HFFc6 (cell line): ENCODE results near the gene C3orf62. TPM values are rescaled to one million over a fixed set of nuclear protein-coding genes. Genes with fewer than 3 reads are reported as not detected.

Source experiments
- DNase-seq: peaks from one replicate; pipeline ENCODE4 v3.0.0-alpha.2; 2018
- H3K27ac Mint-ChIP-seq: 2 replicates; pipeline ENCODE4 v1.8.0; 2020; ENCODE audit warnings: mild to moderate bottlenecking, mixed read lengths
- H3K27me3 Mint-ChIP-seq: 2 replicates; pipeline ENCODE4 v1.8.0; 2021; ENCODE audit warnings: mild to moderate bottlenecking, moderate library complexity, mixed read lengths; ENCODE audit not compliant: insufficient read depth
- H3K36me3 Mint-ChIP-seq: 2 replicates; pipeline ENCODE4 v1.8.0; 2021; ENCODE audit warnings: low read depth, mixed read lengths
- H3K4me1 Mint-ChIP-seq: 2 replicates; pipeline ENCODE4 v1.8.0; 2020; ENCODE audit warnings: low read depth, mixed read lengths
- H3K4me3 Mint-ChIP-seq: 2 replicates; pipeline ENCODE4 v1.8.0; 2020; ENCODE audit warnings: mild to moderate bottlenecking, moderate library complexity, mixed read lengths
- H3K9me3 Mint-ChIP-seq: 2 replicates; pipeline ENCODE4 v1.8.0; 2020; ENCODE audit warnings: mild to moderate bottlenecking, mixed read lengths
- total RNA-seq, 6 experiments: library from RNA; stranded (reverse); fragmentation: NEBNext Ultra II Directional; extraction: Animal tissue kit (Norgen Biotek cat#: 25700); gene quantifications; 2 replicates in 1 of 6; 3 replicates in 5 of 6; pipeline ENCODE4 v1.2.3, GENCODE V29; 2021
- TF ChIP-seq, protein P1 (sequence below): fragments of 200-600 bp; sonication (generic); IDR thresholded peaks from 2 replicates; pipeline ENCODE4 v1.5.0; 2021; ENCODE audit warnings: antibody characterized with exemption, mild to moderate bottlenecking

Gene C3orf62
- total RNA-seq, 6 experiments from 2014 or later: 2.4 to 3.5 (median 2.9) TPM

DNA sequence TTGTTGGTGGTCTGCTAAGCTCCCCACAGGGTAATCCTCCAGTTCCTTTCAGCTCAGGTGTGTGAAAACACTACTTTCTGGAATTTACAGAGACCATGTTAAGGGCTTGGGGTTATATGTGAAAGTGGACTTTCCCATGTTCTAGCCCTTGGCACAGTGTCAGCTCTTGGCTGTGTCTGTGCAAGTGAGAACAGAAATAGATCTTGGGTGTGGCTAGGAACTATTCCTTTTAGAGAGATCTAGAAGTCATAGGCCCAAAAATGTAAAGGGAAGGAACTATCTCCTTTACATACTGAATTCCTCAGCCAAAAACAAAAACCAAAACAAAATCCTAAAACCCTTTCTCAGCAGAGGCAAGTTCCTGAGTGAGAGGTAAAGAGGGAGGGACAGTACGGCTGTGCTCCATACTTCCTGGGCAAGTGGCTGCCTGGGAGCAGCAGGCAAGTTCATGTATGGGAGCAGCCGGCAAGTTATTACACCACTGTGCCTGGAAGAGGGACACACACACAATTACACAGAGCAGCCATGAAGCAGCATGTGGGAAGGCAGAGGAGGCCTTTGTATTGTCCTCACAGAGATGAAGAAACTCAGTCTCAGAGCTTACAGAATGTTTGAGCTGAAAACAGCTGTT, 19.9 kb upstream of the C3orf62 start:
- H3K9me3 Mint-ChIP-seq: no peaks in the 10 kb centered on the region
- peaks cover 33% of the 10 kb centered on the region for H3K36me3 Mint-ChIP-seq
- DNase-seq: peak; percentile 3
- H3K27ac Mint-ChIP-seq: peak overlapping the region; percentile 50; the same call in 1 of the 2 replicates
- H3K4me1 Mint-ChIP-seq: peaks cover 7% of the 10 kb centered on the region
- no peaks in the 10 kb centered on the region for H3K27me3 Mint-ChIP-seq
- TF ChIP-seq, protein P1, sequence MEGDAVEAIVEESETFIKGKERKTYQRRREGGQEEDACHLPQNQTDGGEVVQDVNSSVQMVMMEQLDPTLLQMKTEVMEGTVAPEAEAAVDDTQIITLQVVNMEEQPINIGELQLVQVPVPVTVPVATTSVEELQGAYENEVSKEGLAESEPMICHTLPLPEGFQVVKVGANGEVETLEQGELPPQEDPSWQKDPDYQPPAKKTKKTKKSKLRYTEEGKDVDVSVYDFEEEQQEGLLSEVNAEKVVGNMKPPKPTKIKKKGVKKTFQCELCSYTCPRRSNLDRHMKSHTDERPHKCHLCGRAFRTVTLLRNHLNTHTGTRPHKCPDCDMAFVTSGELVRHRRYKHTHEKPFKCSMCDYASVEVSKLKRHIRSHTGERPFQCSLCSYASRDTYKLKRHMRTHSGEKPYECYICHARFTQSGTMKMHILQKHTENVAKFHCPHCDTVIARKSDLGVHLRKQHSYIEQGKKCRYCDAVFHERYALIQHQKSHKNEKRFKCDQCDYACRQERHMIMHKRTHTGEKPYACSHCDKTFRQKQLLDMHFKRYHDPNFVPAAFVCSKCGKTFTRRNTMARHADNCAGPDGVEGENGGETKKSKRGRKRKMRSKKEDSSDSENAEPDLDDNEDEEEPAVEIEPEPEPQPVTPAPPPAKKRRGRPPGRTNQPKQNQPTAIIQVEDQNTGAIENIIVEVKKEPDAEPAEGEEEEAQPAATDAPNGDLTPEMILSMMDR: no peak
- H3K4me3 Mint-ChIP-seq: no peak overlapping the region

DNA sequence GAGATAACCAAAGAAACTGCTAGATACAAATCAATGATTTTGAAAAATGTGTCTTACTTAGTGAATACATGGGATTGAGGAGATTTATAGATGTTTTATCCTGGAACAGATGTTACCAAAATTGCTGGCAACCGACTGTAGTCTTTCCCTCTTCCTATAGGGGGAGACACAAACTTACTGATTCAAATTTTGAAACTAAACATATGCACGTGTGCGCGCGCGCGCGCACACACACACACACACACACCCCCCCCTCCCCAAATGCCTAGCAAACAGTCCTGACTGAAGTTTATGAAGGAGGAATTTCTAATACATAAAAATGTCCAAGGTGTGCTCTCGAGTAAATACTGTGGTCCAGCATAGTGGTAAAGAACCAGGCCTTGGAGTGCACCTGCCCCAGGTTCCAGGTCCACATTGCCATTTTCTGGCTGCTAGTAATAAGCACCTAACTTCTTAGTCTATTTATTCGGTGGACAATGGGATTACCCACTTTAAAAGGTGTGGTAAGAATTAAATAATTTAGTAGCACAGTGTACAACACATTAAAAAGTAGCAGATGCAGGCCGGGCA, 18.5 kb upstream of the C3orf62 start:
- no peaks in the 10 kb centered on the region for H3K9me3 Mint-ChIP-seq
- peaks cover 7% of the 10 kb centered on the region for H3K4me1 Mint-ChIP-seq
- TF ChIP-seq, protein P1: peak; percentile 81
- DNase-seq: peak; percentile 33
- H3K27me3 Mint-ChIP-seq: no peaks in the 10 kb centered on the region
- H3K27ac Mint-ChIP-seq: no peak overlapping the region
- no peak overlapping the region for H3K4me3 Mint-ChIP-seq
- H3K36me3 Mint-ChIP-seq: peaks cover 32% of the 10 kb centered on the region

DNA sequence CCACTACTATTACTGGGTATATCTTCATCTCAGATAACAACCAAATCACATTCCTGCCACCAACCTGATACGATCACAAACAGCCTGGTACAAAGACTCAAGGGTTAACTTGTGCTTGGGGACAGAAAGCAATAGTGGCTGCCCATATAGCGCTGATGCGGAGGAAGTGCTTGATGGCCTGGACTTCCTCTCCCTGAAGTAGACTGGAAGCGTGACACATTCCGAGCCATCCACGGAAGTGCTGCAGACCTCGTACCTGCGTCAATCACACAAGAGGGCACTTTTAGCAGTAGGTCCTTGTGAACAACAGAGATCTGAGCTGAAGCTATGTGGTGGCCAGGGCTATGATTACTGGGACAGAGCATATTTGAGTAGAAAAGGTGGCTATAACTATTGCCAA, 17.3 kb upstream of the C3orf62 start:
- no peak overlapping the region for H3K4me3 Mint-ChIP-seq
- TF ChIP-seq, protein P1: no peak
- peaks cover 7% of the 10 kb centered on the region for H3K4me1 Mint-ChIP-seq
- no peak overlapping the region for H3K27ac Mint-ChIP-seq
- no peak for DNase-seq
- peaks cover 28% of the 10 kb centered on the region for H3K36me3 Mint-ChIP-seq
- no peaks in the 10 kb centered on the region for H3K27me3 Mint-ChIP-seq
- H3K9me3 Mint-ChIP-seq: no peaks in the 10 kb centered on the region

DNA sequence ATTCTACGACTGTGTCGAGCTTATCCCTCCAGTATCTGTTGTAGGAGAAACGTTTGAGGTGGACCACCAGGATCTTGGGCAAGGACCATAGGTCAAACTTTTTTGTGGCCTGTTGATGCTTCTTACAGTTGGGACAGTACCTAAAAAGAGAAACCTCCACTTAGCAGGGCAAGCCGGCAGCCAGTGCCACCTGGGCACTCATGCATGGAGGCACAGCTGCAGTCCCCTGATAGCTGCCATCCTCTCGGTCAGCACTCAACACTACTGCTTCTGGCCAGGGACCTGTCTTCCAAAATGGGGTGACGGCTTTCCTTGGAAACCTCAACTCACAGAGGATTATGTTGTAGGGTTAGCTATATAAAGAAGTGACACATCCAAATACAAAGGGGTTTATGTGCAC, 7.0 kb upstream of the C3orf62 start:
- no peak overlapping the region for H3K4me3 Mint-ChIP-seq
- DNase-seq: no peak
- H3K9me3 Mint-ChIP-seq: no peaks in the 10 kb centered on the region
- H3K36me3 Mint-ChIP-seq: peaks cover 42% of the 10 kb centered on the region
- no peak overlapping the region for H3K27ac Mint-ChIP-seq
- TF ChIP-seq, protein P1: no peak
- no peaks in the 10 kb centered on the region; the same call in 1 of the 2 replicates for H3K27me3 Mint-ChIP-seq
- H3K4me1 Mint-ChIP-seq: 0 out of 2 replicates have a peak, but pooled peaks cover 4% of the 10 kb centered on the region

DNA sequence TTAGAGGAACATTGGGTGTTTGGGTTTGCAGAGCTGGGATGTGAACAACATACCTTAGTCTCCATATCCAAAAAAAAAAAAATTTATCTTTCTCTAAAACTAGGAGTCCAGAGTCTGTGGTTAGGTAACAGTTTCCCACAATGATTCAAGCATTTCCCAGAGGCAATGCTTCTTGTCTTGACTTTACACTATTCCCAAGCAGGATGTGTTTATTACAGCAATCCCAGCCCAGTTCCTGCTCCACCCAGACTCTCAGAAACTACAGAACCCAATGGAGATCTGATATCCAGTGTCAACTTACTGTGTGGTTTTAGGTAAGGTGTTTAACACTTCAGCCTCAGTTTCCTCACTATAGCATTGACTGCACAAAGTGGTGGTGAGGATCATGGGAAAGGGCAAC, 2.3 kb upstream of the C3orf62 start:
- H3K4me1 Mint-ChIP-seq: peaks cover 32% of the 10 kb centered on the region
- no peak overlapping the region for H3K4me3 Mint-ChIP-seq
- H3K36me3 Mint-ChIP-seq: peaks cover 41% of the 10 kb centered on the region
- H3K9me3 Mint-ChIP-seq: no peaks in the 10 kb centered on the region
- TF ChIP-seq, protein P1: no peak
- H3K27ac Mint-ChIP-seq: peak overlapping the region; percentile 40; the same call in 1 of the 2 replicates
- DNase-seq: peak; percentile 12
- H3K27me3 Mint-ChIP-seq: no peaks in the 10 kb centered on the region; the same call in 1 of the 2 replicates
